Epithelial cell of proximal tubule (primary cell): ENCODE data around the gene ZG16B. TPM values are rescaled to one million over a fixed set of nuclear protein-coding genes. Genes with fewer than 3 reads are reported as not detected.

Experiments
- DNase-seq: peaks from one replicate; pipeline ENCODE4 v3.0.0-alpha.2; 2011; ENCODE audit warnings: low read depth
- H3K4me3 ChIP-seq: 2 replicates; pipeline ENCODE4 v1.5.1; 2011; ENCODE audit warnings: low read depth, mild to moderate bottlenecking, low read length
- CTCF ChIP-seq: conservative IDR thresholded peaks from 2 replicates; pipeline ENCODE4 v1.5.1; 2012; ENCODE audit warnings: low read depth, mild to moderate bottlenecking, low read length
- total RNA-seq: library from RNA; depleted of rRNA; stranded (reverse); fragments of >200 nt; gene quantifications from 2 replicates; pipeline ENCODE4 v1.2.3, GENCODE V29; 2015

Gene ZG16B
- total RNA-seq, 1 donor from 2014 or later: 0.06 TPM

GRCh38 chr16:2853531-2854073, 23.5 kb downstream of the ZG16B start:
- DNase-seq: no peak
- no peak overlapping the region for H3K4me3 ChIP-seq
- no peak for TF ChIP-seq CTCF

- peak; percentile 74 for TF ChIP-seq CTCF
- H3K4me3 ChIP-seq: no peak overlapping the region
- no peak for DNase-seq
Observed at GRCh38 chr16:2854700-2855309, 24.7 kb downstream of the ZG16B start.

DNA sequence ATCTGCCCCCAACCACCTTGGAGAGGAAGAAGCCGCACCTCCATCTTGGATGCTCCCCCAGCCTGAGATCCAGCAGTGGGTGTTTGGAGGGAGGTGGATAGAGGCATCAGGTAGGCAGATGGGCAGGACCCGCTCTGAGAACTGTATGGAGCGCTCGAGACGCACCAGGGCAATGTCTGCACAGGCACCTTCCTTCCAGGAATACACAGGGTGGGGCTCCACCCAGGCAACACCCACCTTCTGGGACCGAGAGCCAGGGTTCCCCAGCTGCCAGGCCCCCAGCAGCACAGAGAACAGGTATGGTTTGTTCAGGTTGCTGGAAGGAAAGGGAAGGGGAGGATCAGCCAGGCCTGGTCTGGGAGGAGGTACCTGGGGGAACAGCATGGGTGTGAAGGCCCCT, 25.4 kb downstream of the ZG16B start:
- no peak overlapping the region for H3K4me3 ChIP-seq
- no peak for TF ChIP-seq CTCF
- no peak for DNase-seq

DNA sequence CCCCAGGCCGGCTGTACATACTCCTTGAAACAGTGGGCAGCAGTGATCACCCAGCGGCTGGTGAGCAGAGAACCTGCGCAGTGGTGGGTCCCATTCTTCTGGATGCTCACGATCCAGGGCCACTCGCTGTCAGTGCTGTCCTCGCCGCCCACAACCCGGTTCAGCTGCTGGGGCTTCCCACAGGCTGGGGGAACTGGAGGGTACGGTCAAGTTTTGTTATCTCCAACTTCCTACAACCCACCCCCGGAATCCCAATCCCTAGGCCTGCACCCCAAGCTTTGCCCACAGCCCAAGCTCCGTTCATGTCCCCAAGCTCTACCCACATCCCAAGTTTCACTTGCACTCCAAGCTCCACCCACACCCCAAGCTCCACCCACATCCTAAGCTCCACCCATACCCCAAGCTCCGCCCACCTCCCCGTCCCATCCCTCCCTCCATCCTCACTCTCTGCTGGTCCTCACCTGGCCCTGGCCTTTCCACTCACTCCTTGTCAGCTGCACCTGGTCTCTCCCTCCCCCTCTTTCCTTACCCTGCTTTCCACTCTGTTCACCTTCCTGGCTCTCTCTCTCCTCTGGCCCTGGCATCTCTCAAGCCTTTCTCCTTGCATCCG, 26.1 kb downstream of the ZG16B start:
- DNase-seq: no peak
- TF ChIP-seq CTCF: no peak
- no peak overlapping the region for H3K4me3 ChIP-seq

GRCh38 chr16:2856686-2857450, 26.8 kb downstream of the ZG16B start:
- no peak for DNase-seq
- H3K4me3 ChIP-seq: no peak overlapping the region
- TF ChIP-seq CTCF: no peak

GRCh38 chr16:2857451-2858244, 27.5 kb downstream of the ZG16B start, which contains the start of gene PRSS22:
Gene PRSS22, minus strand, starts transcription at chr16:2858170. Its CDS starts 66 bp downstream, at chr16:2858104.
- no peak for DNase-seq
- no peak for TF ChIP-seq CTCF
- peak within 1 kb of the TSS; percentile 41 for H3K4me3 ChIP-seq
